SK-N-SH (cell line): ENCODE data around the gene HOXB7. TPM values are rescaled to one million over a fixed set of nuclear protein-coding genes. Genes with fewer than 3 reads are reported as not detected.

ENCODE experiments used
- CTCF ChIA-PET: fragments of 300-600, 350-600 bp; formaldehyde crosslinking; extraction: SDS; loops from one replicate; lab custom pipeline; 2021; lab: Yijun Ruan, JAX
- POLR2A ChIA-PET: fragments of 350-600 bp; sonication (Branson Sonifier 250); formaldehyde crosslinking; extraction: SDS; loops from one replicate; lab custom pipeline; 2020; ENCODE audit warnings: antibody characterized with exemption, inconsistent platforms; lab: Yijun Ruan, JAX
- DNase-seq: peaks from one replicate; pipeline ENCODE4 v3.0.0; 2012
- H2AFZ ChIP-seq: fragments of 200-600 bp; sonication (generic); 2 replicates; pipeline ENCODE4 v1.8.1; 2016; ENCODE audit warnings: antibody characterized with exemption, mild to moderate bottlenecking, low read depth
- H3F3A ChIP-seq: fragments of 200-600 bp; sonication (generic); replicated peaks from 2 replicates; pipeline ENCODE3; 2016; ENCODE audit warnings: antibody characterized with exemption, mild to moderate bottlenecking; ENCODE audit not compliant: insufficient read depth
- H3K27ac ChIP-seq, 2 experiments: fragments of 200-500 bp in 1 of 2; fragments of 200-600 bp in 1 of 2; sonication (Bioruptor generic) in 1 of 2; sonication (generic), shearing (Covaris generic) in 1 of 2; 2 replicates each; pipeline versions ENCODE4 v1.5.1 to v1.6.1; 2014 to 2016; ENCODE audit warnings: low read depth in 2 of 2, inconsistent platforms in 1 of 2, low read length in 1 of 2, mild to moderate bottlenecking in 1 of 2, mixed read lengths in 1 of 2
- H3K27me3 ChIP-seq: fragments of 200-600 bp; sonication (generic), shearing (Covaris generic); 2 replicates; pipeline ENCODE4 v1.6.1; 2016; ENCODE audit warnings: mixed run types; ENCODE audit not compliant: insufficient read depth
- H3K36me3 ChIP-seq, 2 experiments: fragments of 200-500 bp in 1 of 2; fragments of 200-600 bp in 1 of 2; sonication (Bioruptor generic) in 1 of 2; sonication (generic) in 1 of 2; replicated peaks in 1 of 2; 2 replicates each; pipeline versions ENCODE3 to v1.5.1; 2014 to 2016; ENCODE audit warnings: low read length in 1 of 2, mild to moderate bottlenecking in 1 of 2; ENCODE audit not compliant: insufficient read depth in 2 of 2, control insufficient read depth in 1 of 2
- H3K4me1 ChIP-seq, 2 experiments: fragments of 200-500 bp in 1 of 2; fragments of 200-600 bp in 1 of 2; sonication (Bioruptor generic) in 1 of 2; sonication (generic), shearing (Covaris generic) in 1 of 2; 2 replicates each; pipeline versions ENCODE4 v1.5.1 to v1.6.1; 2014 to 2016; ENCODE audit warnings: low read depth in 1 of 2, low read length in 1 of 2, mixed run types in 1 of 2; ENCODE audit not compliant: insufficient read depth in 2 of 2, control insufficient read depth in 1 of 2
- H3K4me2 ChIP-seq: fragments of 200-600 bp; sonication (generic), shearing (Covaris generic); 2 replicates; pipeline ENCODE4 v1.6.1; 2017; ENCODE audit warnings: mixed run types
- H3K4me3 ChIP-seq, 2 experiments: fragments of 200-500 bp in 1 of 2; fragments of 200-600 bp in 1 of 2; sonication (Bioruptor generic) in 1 of 2; sonication (generic), shearing (Covaris generic) in 1 of 2; 2 replicates each; pipeline versions ENCODE4 v1.5.1 to v1.8.1; 2014 to 2016; ENCODE audit warnings: low read depth in 2 of 2, inconsistent platforms in 1 of 2, low read length in 1 of 2, mild to moderate bottlenecking in 1 of 2, mixed read lengths in 1 of 2, moderate library complexity in 1 of 2
- H3K79me2 ChIP-seq: fragments of 200-600 bp; sonication (generic); 2 replicates; pipeline ENCODE4 v1.8.1; 2017; ENCODE audit warnings: mild to moderate bottlenecking; ENCODE audit not compliant: insufficient read depth
- H3K9ac ChIP-seq: fragments of 200-600 bp; sonication (generic); 2 replicates; pipeline ENCODE4 v1.6.1; 2017; ENCODE audit warnings: mixed run types
- H3K9me2 ChIP-seq: fragments of 200-600 bp; sonication (generic); 2 replicates; pipeline ENCODE4 v1.6.1; 2017; ENCODE audit warnings: mixed run types
- H3K9me3 ChIP-seq: fragments of 200-600 bp; sonication (generic); 2 replicates; pipeline ENCODE4 v1.6.1; 2017; ENCODE audit warnings: mixed run types, mild to moderate bottlenecking, moderate library complexity
- H4K20me1 ChIP-seq: fragments of 200-600 bp; sonication (generic); 2 replicates; pipeline ENCODE4 v1.6.1; 2017; ENCODE audit warnings: mild to moderate bottlenecking, mixed run types; ENCODE audit not compliant: insufficient read depth
- ELF1 ChIP-seq: IDR thresholded peaks from 2 replicates; pipeline ENCODE4 v1.4.0; 2012
- FOSL2 ChIP-seq: IDR thresholded peaks from 2 replicates; pipeline ENCODE4 v1.4.0; 2012; ENCODE audit warnings: low read depth, mild to moderate bottlenecking, moderate library complexity, borderline replicate concordance
- FOXJ3 ChIP-seq: sonication (generic); formaldehyde crosslinking; IDR thresholded peaks from 2 replicates; pipeline ENCODE4 v1.5.1; 2020; ENCODE audit warnings: mild to moderate bottlenecking, missing genetic modification reagents
- FOXM1 ChIP-seq: IDR thresholded peaks from 2 replicates; pipeline ENCODE4 v1.4.0; 2012; ENCODE audit warnings: low read depth, mild to moderate bottlenecking
- MAX ChIP-seq: IDR thresholded peaks from 2 replicates; pipeline ENCODE4 v1.4.0; 2012; ENCODE audit warnings: low read depth
- MEF2A ChIP-seq: IDR thresholded peaks from 2 replicates; pipeline ENCODE4 v1.4.0; 2012; ENCODE audit warnings: low read depth, borderline replicate concordance
- PBX3 ChIP-seq: IDR thresholded peaks from 2 replicates; pipeline ENCODE4; 2012
- RAD21 ChIP-seq: IDR thresholded peaks from 2 replicates; pipeline ENCODE4 v1.6.1; 2012; ENCODE audit warnings: mild to moderate bottlenecking, low read length
- RCOR1 ChIP-seq: fragments of 150-350 bp; IDR thresholded peaks from 2 replicates; pipeline ENCODE4 v1.6.1; 2017; ENCODE audit warnings: antibody characterized with exemption, low read length
- RFX5 ChIP-seq: IDR thresholded peaks from 2 replicates; pipeline ENCODE4 v1.6.1; 2012; ENCODE audit warnings: mild to moderate bottlenecking, improper control_type of control experiment, low read length
- RXRA ChIP-seq: IDR thresholded peaks from 2 replicates; pipeline ENCODE4 v1.4.0; 2012; ENCODE audit warnings: low read depth, mild to moderate bottlenecking, borderline replicate concordance
- TEAD4 ChIP-seq: IDR thresholded peaks from 2 replicates; pipeline ENCODE4 v1.4.0; 2012; ENCODE audit warnings: mild to moderate bottlenecking, borderline replicate concordance; ENCODE audit not compliant: insufficient read depth
- USF1 ChIP-seq: IDR thresholded peaks from 2 replicates; pipeline ENCODE4 v1.4.0; 2012; ENCODE audit warnings: low read depth, borderline replicate concordance
- WGBS: methylation state at CpG from one replicate; pipeline ENCODE4 v1.1.6; 2017; ENCODE audit warnings: low lambda C conversion rate; 5-methylcytosine and 5-hydroxymethylcytosine counted together
- polyA plus RNA-seq, 3 experiments: library from polyadenylated mRNA; depleted of rRNA; stranded (reverse); fragments of >200 nt; gene quantifications; 2 replicates each; pipeline ENCODE4 v1.2.3, GENCODE V29; 2012
- TF ChIP-seq, protein P1 (sequence below): fragments of 150-350 bp; IDR thresholded peaks from 2 replicates; pipeline ENCODE4 v1.6.1; 2017; ENCODE audit warnings: antibody characterized with exemption, low read length, low read depth, borderline replicate concordance

Gene HOXB7
- polyA plus RNA-seq, 1 of the 3 experiments (the other 2 are of a cell fraction) = not detected

DNA sequence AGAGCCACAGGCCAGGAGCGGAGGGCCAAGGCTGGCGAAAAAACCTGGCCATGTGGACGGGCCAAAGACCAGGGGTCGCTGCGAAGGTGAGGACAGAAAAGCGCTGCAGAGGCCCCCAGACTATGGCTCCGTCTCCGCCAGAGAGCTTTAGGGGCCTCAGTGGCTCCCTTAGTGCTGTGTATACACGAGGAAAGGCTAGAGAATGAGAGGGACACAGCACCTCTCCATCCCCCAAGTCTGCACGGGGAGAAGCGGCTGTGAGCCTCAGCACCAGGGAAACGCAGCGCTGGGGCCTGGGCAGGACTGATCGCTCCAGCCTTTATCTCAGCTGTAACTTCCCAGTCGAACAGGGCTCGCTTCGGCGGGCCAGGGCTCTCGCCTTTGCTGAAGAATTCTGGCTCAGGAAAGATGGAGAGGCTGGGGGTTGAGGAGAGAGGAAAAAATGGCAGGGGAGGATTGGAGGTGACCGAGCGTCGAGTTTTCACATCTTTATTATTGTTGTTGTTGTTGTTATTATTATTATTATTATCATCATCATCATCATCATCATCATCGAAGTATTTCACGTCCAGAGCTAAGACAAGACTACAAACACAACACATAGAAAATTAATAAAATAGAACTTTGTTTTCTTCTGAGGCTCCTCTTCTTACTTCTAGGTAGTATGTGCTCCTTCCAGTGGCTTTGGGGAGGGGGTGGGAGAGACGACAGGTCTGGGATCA, 15.4 kb downstream of the HOXB7 start:
- CTCF ChIA-PET = interaction anchor here (0.7 to 3.7 kb wide), 10 partner anchors 11 to 440 kb away, joined by 3 to 20 read pairs (median 5); partner anchors contain the start of gene HOXB8
- H3K36me3 ChIP-seq = no peaks in the 10 kb centered on the region
- H4K20me1 ChIP-seq = peaks cover 12% of the 10 kb centered on the region; the same call in 1 of the 2 replicates
- peaks cover 4% of the 10 kb centered on the region for H3F3A ChIP-seq
- no peak for DNase-seq
- H3K79me2 ChIP-seq = no peaks in the 10 kb centered on the region
- peaks cover 98% of the 10 kb centered on the region for H3K27me3 ChIP-seq
- H3K27ac ChIP-seq = no peak overlapping the region
- H3K9ac ChIP-seq = no peak overlapping the region
- H2AFZ ChIP-seq = no peak overlapping the region
- no peak overlapping the region for H3K4me3 ChIP-seq
- 23% methylated on average over 25 of the region's 25 CpGs for WGBS
- H3K9me2 ChIP-seq = no peaks in the 10 kb centered on the region
- no peaks in the 10 kb centered on the region for H3K9me3 ChIP-seq
- POLR2A ChIA-PET = no interaction called here
- 0 out of 4 replicates have a peak, but pooled peaks cover 0 to 4% of the 10 kb centered on the region in 2 experiments for H3K4me1 ChIP-seq
- TF ChIP-seq MEF2A (no peak), FOXM1 (no peak), RFX5 (no peak), USF1 (no peak), FOSL2 (no peak), MAX (no peak), TEAD4 (no peak), RCOR1 (no peak), PBX3 (no peak), FOXJ3 (CRISPR knock-in tag) (no peak), RXRA (no peak), ELF1 (no peak), RAD21 (no peak)
- TF ChIP-seq, protein P1, sequence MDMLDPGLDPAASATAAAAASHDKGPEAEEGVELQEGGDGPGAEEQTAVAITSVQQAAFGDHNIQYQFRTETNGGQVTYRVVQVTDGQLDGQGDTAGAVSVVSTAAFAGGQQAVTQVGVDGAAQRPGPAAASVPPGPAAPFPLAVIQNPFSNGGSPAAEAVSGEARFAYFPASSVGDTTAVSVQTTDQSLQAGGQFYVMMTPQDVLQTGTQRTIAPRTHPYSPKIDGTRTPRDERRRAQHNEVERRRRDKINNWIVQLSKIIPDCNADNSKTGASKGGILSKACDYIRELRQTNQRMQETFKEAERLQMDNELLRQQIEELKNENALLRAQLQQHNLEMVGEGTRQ = no peak
- H3K4me2 ChIP-seq = no peak overlapping the region
